Natural killer cell (primary cell): ENCODE data around the gene SEC61G. TPM values are rescaled to one million over a fixed set of nuclear protein-coding genes. Genes with fewer than 3 reads are reported as not detected.

Experiments used
- ATAC-seq, 3 donors: fragments of 150-1000 bp in 2 of 3; fragments of 200-7000 bp in 1 of 3; cut with Tn5 transposase; 1 replicate in 1 of 3; 2 replicates in 2 of 3; pipeline ENCODE4 v1.10.0; 2021; ENCODE audit warnings: mild to moderate bottlenecking in 2 of 3, moderate library complexity in 2 of 3
- DNase-seq, 2 donors: peaks; one replicate each; pipeline versions ENCODE4 v3.0.0 to v3.0.0-alpha.2; 2013 to 2021; ENCODE audit warnings: mixed read lengths in 1 of 2
- H3K27ac ChIP-seq: one replicate; pipeline ENCODE4 v1.5.1; 2013; ENCODE audit warnings: mild to moderate bottlenecking, low read length
- H3K27me3 ChIP-seq: one replicate; pipeline ENCODE4 v1.6.1; 2013; ENCODE audit warnings: low read length; ENCODE audit not compliant: control insufficient read depth, insufficient read depth
- H3K36me3 ChIP-seq: one replicate; pipeline ENCODE4 v1.6.1; 2013; ENCODE audit warnings: low read length; ENCODE audit not compliant: control insufficient read depth, insufficient read depth
- H3K4me1 ChIP-seq: one replicate; pipeline ENCODE4 v1.6.1; 2013; ENCODE audit warnings: low read length; ENCODE audit not compliant: control insufficient read depth, insufficient read depth
- H3K4me3 ChIP-seq: one replicate; pipeline ENCODE4 v1.5.1; 2013; ENCODE audit warnings: low read length
- H3K9me3 ChIP-seq: one replicate; pipeline ENCODE4 v1.6.1; 2013; ENCODE audit warnings: low read length; ENCODE audit not compliant: control insufficient read depth, insufficient read depth
- H3K27ac Mint-ChIP-seq, 2 donors: one replicate each; pipeline ENCODE4 v1.8.0; 2022; ENCODE audit warnings: mild to moderate bottlenecking in 2 of 2, mixed read lengths in 2 of 2, moderate library complexity in 1 of 2
- H3K27me3 Mint-ChIP-seq, 2 donors: one replicate each; pipeline ENCODE4 v1.8.0; 2022; ENCODE audit warnings: low read depth in 2 of 2, mixed read lengths in 2 of 2
- H3K36me3 Mint-ChIP-seq: one replicate; pipeline ENCODE4 v1.8.0; 2022; ENCODE audit warnings: mixed read lengths
- H3K4me1 Mint-ChIP-seq, 2 donors: one replicate each; pipeline ENCODE4 v1.8.0; 2022; ENCODE audit warnings: mixed read lengths in 2 of 2
- H3K4me3 Mint-ChIP-seq: one replicate; pipeline ENCODE4 v1.8.0; 2022; ENCODE audit warnings: mild to moderate bottlenecking, moderate library complexity, mixed read lengths
- H3K9me3 Mint-ChIP-seq, 2 donors: one replicate each; pipeline ENCODE4 v1.8.0; 2022; ENCODE audit warnings: mixed read lengths in 2 of 2
- WGBS: methylation state at CpG from one replicate; pipeline ENCODE4 v1.1.7; 2013; ENCODE audit warnings: missing lambda C conversion rate; ENCODE audit not compliant: insufficient coverage; 5-methylcytosine and 5-hydroxymethylcytosine counted together
- intact Hi-C: fragments of 100-400 bp; cut with micrococcal nuclease; formaldehyde crosslinking; loops from one replicate; pipeline ENCODE4 v1.14.2; 2022
- total RNA-seq, 4 donors: library from RNA; stranded (reverse); fragments of 120-200 nt in 1 of 4; gene quantifications; one replicate each; pipeline versions ENCODE4 v1.2.3 to v1.2.4, GENCODE V29; 2013 to 2022
- TF ChIP-seq, protein P1 (sequence below): fragments of 200-600 bp; IDR thresholded peaks from one replicate; pipeline ENCODE4 v1.8.0; 2022; ENCODE audit warnings: antibody characterized with exemption

Gene SEC61G
- total RNA-seq, 3 donors from 2014 or later (not counting 1 experiment from before 2014, with no cell fraction given): 38.4 to 54.1 (median 41.0) TPM

- DNase-seq: no peak
- Mint-ChIP-seq H3K4me1 (no peaks in the 10 kb centered on the region), H3K9me3 (peaks cover 11 to 12% of the 10 kb centered on the region in 2 donors), H3K27me3 (no peaks in the 10 kb centered on the region), H3K4me3 (no peak overlapping the region), H3K27ac (no peak overlapping the region), H3K36me3 (no peaks in the 10 kb centered on the region)
- H3K27me3 ChIP-seq: no peaks in the 10 kb centered on the region
- no peak overlapping the region for H3K27ac ChIP-seq
- WGBS: 56% methylated on average over 2 of the region's 2 CpGs
- intact Hi-C loops: no loop called here
- H3K9me3 ChIP-seq: no peaks in the 10 kb centered on the region
- H3K4me1 ChIP-seq: no peaks in the 10 kb centered on the region
- TF ChIP-seq, protein P1, sequence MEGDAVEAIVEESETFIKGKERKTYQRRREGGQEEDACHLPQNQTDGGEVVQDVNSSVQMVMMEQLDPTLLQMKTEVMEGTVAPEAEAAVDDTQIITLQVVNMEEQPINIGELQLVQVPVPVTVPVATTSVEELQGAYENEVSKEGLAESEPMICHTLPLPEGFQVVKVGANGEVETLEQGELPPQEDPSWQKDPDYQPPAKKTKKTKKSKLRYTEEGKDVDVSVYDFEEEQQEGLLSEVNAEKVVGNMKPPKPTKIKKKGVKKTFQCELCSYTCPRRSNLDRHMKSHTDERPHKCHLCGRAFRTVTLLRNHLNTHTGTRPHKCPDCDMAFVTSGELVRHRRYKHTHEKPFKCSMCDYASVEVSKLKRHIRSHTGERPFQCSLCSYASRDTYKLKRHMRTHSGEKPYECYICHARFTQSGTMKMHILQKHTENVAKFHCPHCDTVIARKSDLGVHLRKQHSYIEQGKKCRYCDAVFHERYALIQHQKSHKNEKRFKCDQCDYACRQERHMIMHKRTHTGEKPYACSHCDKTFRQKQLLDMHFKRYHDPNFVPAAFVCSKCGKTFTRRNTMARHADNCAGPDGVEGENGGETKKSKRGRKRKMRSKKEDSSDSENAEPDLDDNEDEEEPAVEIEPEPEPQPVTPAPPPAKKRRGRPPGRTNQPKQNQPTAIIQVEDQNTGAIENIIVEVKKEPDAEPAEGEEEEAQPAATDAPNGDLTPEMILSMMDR: no peak
- no peaks in the 10 kb centered on the region for H3K36me3 ChIP-seq
- no peak for ATAC-seq
- H3K4me3 ChIP-seq: no peak overlapping the region
These were observed 54.2 kb downstream of the SEC61G start for GRCh38 chr7:54704851-54705250.

Other genes starting within 250 kb of the SEC61G start
- not detected for gene VSTM2A, start 216.8 kb downstream of the SEC61G start, total RNA-seq